Ishikawa (cell line): ENCODE results near the gene POLG.

Experiments used
- CREB1 ChIP-seq: IDR thresholded peaks from 2 replicates; pipeline ENCODE4 v1.6.1; 2012; ENCODE audit warnings: low read depth
- EGR1 ChIP-seq: IDR thresholded peaks from 2 replicates; pipeline ENCODE4 v1.6.1; 2012
- EP300 ChIP-seq: IDR thresholded peaks from 2 replicates; pipeline ENCODE4 v1.6.1; 2012; ENCODE audit warnings: borderline replicate concordance
- MAX ChIP-seq: IDR thresholded peaks from 2 replicates; pipeline ENCODE4 v1.6.1; 2012
- NFIC ChIP-seq: IDR thresholded peaks from 2 replicates; pipeline ENCODE4 v1.6.1; 2012
- RAD21 ChIP-seq: IDR thresholded peaks from 2 replicates; pipeline ENCODE4 v1.6.1; 2012; ENCODE audit warnings: low read depth

- TF ChIP-seq EGR1 (no peak), MAX (no peak), NFIC (no peak), RAD21 (no peak), EP300 (no peak), CREB1 (no peak)
Observed at GRCh38 chr15:89323825-89324224, 10.8 kb downstream of the POLG start.
